ENCODE measurements around the gene ENO4.

GRCh38 chr10:116803451-116804249 lies 45.6 kb upstream of the ENO4 start:
- TF ChIP-seq CTCF (IDR thresholded peaks at IDR 0.05) (no peak), EP300 (IDR thresholded peaks at IDR 0.05; ENCODE audit: low read depth) (no peak), POLR2AphosphoS5 (IDR thresholded peaks at IDR 0.05) (no peak), POLR2A (IDR thresholded peaks at IDR 0.05) (no peak)
